ENCODE measurements around the gene NAA35. TPM values are rescaled to one million over a fixed set of nuclear protein-coding genes. Genes with fewer than 3 reads are reported as not detected.
"Not testable (repeated sequence)": the region's sequence is repeated elsewhere in the genome, so short reads cannot be mapped to it uniquely, and the experiment has no call there.

Gene NAA35
- total RNA-seq, 1 experiment from 2014 or later, result 34.7 TPM

DNA sequence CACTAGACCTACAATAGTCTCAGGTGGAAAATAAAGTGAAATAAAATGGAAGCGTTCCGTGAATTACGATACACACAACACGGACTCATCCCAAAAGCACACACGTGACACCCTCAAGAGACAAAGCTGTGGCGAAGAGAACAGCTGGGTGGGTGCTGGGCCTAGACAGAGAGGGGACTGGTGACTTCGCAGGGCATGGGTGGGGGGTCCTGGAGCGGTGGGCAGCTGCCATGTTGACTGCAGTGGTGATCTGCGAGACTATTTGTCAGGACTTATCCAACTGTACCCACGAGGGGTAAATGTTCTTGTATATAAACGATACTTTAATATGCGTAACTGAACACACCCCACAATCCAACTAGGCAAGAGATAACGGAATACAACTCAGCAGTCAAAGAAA, 106.4 kb downstream of the NAA35 start (continued):
- TF ChIP-seq ATF1 (CRISPR knock-in tag; IDR thresholded peaks at IDR 0.05) (no peak), CREB1 (CRISPR knock-in tag; IDR thresholded peaks at IDR 0.05) (no peak), ZNF138 (CRISPR knock-in tag; conservative IDR thresholded peaks at IDR 0.05) (no peak)
- TF ChIP-seq, protein P1, sequence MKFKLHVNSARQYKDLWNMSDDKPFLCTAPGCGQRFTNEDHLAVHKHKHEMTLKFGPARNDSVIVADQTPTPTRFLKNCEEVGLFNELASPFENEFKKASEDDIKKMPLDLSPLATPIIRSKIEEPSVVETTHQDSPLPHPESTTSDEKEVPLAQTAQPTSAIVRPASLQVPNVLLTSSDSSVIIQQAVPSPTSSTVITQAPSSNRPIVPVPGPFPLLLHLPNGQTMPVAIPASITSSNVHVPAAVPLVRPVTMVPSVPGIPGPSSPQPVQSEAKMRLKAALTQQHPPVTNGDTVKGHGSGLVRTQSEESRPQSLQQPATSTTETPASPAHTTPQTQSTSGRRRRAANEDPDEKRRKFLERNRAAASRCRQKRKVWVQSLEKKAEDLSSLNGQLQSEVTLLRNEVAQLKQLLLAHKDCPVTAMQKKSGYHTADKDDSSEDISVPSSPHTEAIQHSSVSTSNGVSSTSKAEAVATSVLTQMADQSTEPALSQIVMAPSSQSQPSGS (CRISPR knock-in tag; IDR thresholded peaks at IDR 0.05; ENCODE audit: borderline replicate concordance, low read depth), result no peak

DNA sequence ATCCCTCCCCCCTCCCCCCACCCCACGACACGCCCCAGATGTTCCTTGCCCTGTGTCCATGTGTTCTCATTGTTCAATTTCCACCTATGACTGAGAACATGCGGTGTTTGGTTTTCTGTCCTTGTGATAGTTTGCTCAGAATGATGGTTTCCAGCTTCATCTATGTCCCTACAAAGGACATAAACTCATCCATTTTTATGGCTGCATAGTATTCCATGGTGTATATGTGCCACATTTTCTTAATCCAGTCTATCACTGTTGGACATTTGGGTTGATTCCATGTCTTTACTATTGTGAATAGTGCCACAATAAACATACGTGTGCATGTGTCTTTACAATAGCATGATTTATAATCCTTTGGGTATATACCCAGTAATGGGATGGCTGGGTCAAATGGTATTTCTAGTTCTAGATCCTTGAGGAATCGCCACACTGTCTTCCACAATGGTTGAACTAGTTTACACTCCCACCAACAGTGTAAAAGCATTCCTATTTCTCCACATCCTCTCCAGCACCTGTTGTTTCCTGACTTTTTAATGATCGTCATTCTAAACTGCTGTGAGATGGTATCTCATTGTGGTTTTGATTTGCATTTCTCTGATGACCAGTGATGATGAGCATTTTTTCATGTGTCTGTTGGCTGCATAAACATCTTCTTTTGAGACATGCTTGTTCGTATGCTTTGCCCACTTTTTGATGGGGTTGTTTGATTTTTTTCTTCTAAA, 107.2 kb downstream of the NAA35 start:
- H3K36me3 Mint-ChIP-seq; POLR2A ChIA-PET; H3K4me1 Mint-ChIP-seq; H3K27ac Mint-ChIP-seq; DNase-seq (ENCODE audit: low spot score); ATAC-seq; H3K27me3 Mint-ChIP-seq (ENCODE audit: low read depth); CTCF ChIA-PET; H3K9me3 Mint-ChIP-seq; H3K4me3 Mint-ChIP-seq: not testable (repeated sequence)

- no peak for DNase-seq (ENCODE audit: low spot score)
- CTCF ChIA-PET, result no interaction called here
- Mint-ChIP-seq H3K36me3 (no peaks in the 10 kb centered on the region), H3K4me3 (no peak overlapping the region), H3K27ac (no peak overlapping the region; the same call in 1 of the 2 replicates), H3K4me1 (no peaks in the 10 kb centered on the region), H3K27me3 (ENCODE audit: low read depth) (no peaks in the 10 kb centered on the region), H3K9me3 (peaks cover 4% of the 10 kb centered on the region; the same call in 1 of the 2 replicates)
- peak; percentile 56 for ATAC-seq
- TF ChIP-seq SOX15 (CRISPR knock-in tag; IDR thresholded peaks at IDR 0.05) (no peak), NFE2L1 (CRISPR knock-in tag; IDR thresholded peaks at IDR 0.05) (0 out of 2 replicates have a peak, but pooled peaks have one; percentile 5), RORB (CRISPR knock-in tag; IDR thresholded peaks at IDR 0.05) (no peak)
- POLR2A ChIA-PET, result no interaction called here
Measured at GRCh38 chr9:86052556-86053468, 111.9 kb downstream of the NAA35 start.

DNA sequence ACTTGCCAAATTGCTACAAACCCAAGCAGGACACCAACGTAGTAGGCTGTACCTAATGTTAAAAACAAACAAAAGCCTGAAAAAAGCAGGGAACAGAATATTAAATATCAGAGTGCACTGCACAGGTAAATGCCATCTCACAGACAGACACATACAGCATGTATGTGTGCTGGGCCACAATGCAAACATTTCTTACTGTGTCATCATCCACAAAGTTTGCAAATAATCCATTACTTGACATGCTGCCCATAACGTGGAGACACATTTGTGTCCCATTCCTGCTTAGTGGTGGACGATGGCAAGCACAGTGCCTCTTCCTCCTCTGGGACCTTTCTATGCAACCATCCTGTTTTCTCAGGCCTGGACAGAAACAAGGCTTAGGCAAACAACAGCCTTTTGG, 113.7 kb downstream of the NAA35 start:
- H3K27ac Mint-ChIP-seq, result peak overlapping the region; percentile 51
- TF ChIP-seq ZNF219 (CRISPR knock-in tag; IDR thresholded peaks at IDR 0.05; ENCODE audit: borderline replicate concordance) (no peak), ZNF121 (CRISPR knock-in tag; IDR thresholded peaks at IDR 0.05) (no peak), MXD4 (CRISPR knock-in tag; IDR thresholded peaks at IDR 0.05; ENCODE audit: borderline replicate concordance) (no peak), GABPB1 (CRISPR knock-in tag; IDR thresholded peaks at IDR 0.05) (peak; percentile 59), NR2C2 (CRISPR knock-in tag; IDR thresholded peaks at IDR 0.05) (no peak)
- TF ChIP-seq, protein P2, sequence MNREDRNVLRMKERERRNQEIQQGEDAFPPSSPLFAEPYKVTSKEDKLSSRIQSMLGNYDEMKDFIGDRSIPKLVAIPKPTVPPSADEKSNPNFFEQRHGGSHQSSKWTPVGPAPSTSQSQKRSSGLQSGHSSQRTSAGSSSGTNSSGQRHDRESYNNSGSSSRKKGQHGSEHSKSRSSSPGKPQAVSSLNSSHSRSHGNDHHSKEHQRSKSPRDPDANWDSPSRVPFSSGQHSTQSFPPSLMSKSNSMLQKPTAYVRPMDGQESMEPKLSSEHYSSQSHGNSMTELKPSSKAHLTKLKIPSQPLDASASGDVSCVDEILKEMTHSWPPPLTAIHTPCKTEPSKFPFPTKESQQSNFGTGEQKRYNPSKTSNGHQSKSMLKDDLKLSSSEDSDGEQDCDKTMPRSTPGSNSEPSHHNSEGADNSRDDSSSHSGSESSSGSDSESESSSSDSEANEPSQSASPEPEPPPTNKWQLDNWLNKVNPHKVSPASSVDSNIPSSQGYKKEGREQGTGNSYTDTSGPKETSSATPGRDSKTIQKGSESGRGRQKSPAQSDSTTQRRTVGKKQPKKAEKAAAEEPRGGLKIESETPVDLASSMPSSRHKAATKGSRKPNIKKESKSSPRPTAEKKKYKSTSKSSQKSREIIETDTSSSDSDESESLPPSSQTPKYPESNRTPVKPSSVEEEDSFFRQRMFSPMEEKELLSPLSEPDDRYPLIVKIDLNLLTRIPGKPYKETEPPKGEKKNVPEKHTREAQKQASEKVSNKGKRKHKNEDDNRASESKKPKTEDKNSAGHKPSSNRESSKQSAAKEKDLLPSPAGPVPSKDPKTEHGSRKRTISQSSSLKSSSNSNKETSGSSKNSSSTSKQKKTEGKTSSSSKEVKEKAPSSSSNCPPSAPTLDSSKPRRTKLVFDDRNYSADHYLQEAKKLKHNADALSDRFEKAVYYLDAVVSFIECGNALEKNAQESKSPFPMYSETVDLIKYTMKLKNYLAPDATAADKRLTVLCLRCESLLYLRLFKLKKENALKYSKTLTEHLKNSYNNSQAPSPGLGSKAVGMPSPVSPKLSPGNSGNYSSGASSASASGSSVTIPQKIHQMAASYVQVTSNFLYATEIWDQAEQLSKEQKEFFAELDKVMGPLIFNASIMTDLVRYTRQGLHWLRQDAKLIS (CRISPR knock-in tag; IDR thresholded peaks at IDR 0.05; ENCODE audit: borderline replicate concordance), result no peak
- ChIA-PET POLR2A (no interaction called here), CTCF (interaction anchor here (1.0 kb wide), 1 partner anchor 21 kb away, joined by 5 read pairs; no protein-coding TSS in a partner anchor)
- DNase-seq (ENCODE audit: low spot score) (no peak), ATAC-seq (no peak)
- H3K36me3 Mint-ChIP-seq, result peaks cover 4% of the 10 kb centered on the region
- H3K27me3 Mint-ChIP-seq (ENCODE audit: low read depth), result no peaks in the 10 kb centered on the region
- no peaks in the 10 kb centered on the region for H3K4me1 Mint-ChIP-seq
- H3K9me3 Mint-ChIP-seq, result no peaks in the 10 kb centered on the region
- no peak overlapping the region for H3K4me3 Mint-ChIP-seq

Data from WTC11 (cell line).